Sigmoid colon (tissue), 7 donors: ENCODE measurements around the gene MCHR1. TPM values are rescaled to one million over a fixed set of nuclear protein-coding genes. Genes with fewer than 3 reads are reported as not detected.

Experiments
- DNase-seq: peaks from one replicate; pipeline ENCODE4 v3.0.0-alpha.2; 2019
- H3K27ac ChIP-seq, 4 donors: fragments of 200-600 bp; sonication (generic); one replicate each; pipeline ENCODE4 v1.5.1; 2016 to 2019; ENCODE audit warnings: mild to moderate bottlenecking in 1 of 4
- H3K27me3 ChIP-seq, 3 donors: fragments of 200-600 bp; sonication (generic); one replicate each; pipeline ENCODE4 v1.5.1; 2019; ENCODE audit warnings: mild to moderate bottlenecking in 1 of 3
- H3K36me3 ChIP-seq, 4 donors: fragments of 200-600 bp; sonication (generic); one replicate each; pipeline ENCODE4 v1.5.1; 2016 to 2019
- H3K4me1 ChIP-seq, 4 donors: fragments of 200-600 bp; sonication (generic); one replicate each; pipeline ENCODE4 v1.5.1; 2017 to 2019
- H3K4me3 ChIP-seq, 4 donors: fragments of 200-600 bp; sonication (generic); one replicate each; pipeline ENCODE4 v1.5.1; 2017 to 2019; ENCODE audit warnings: mild to moderate bottlenecking in 2 of 4, moderate library complexity in 1 of 4
- H3K9me3 ChIP-seq, 4 donors: fragments of 200-600 bp in 3 of 4; sonication (generic) in 3 of 4; one replicate each; pipeline versions ENCODE4 v1.5.1 to v1.6.1; 2013 to 2019
- EP300 ChIP-seq, 4 donors: sonication (generic); formaldehyde crosslinking; IDR thresholded peaks; one replicate each; pipeline ENCODE4 v1.6.1; 2017; ENCODE audit warnings: antibody characterized with exemption in 4 of 4
- POLR2A ChIP-seq, 2 donors: fragments of 450-650 bp; IDR thresholded peaks; one replicate each; pipeline ENCODE4 v1.6.1; 2016; ENCODE audit warnings: antibody characterized with exemption in 2 of 2, mild to moderate bottlenecking in 2 of 2, moderate library complexity in 2 of 2
- POLR2AphosphoS5 ChIP-seq, 4 donors: sonication (generic); formaldehyde crosslinking; IDR thresholded peaks; one replicate each; pipeline ENCODE4 v1.6.1; 2017; ENCODE audit warnings: antibody characterized with exemption in 4 of 4
- WGBS, 2 donors: extraction: QIAGEN DNeasy Blood & Tissue Kit; methylation state at CpG; one replicate each; pipeline ENCODE4 v1.1.7; 2013; 5-methylcytosine and 5-hydroxymethylcytosine counted together
- intact Hi-C: fragments of 100-400 bp; cut with DNase I; formaldehyde crosslinking; loops from one replicate; pipeline ENCODE4 v1.15.1; 2023
- polyA plus RNA-seq, 3 donors: library from polyadenylated mRNA; stranded (reverse); fragments of 200-250 nt; gene quantifications; one replicate each; pipeline ENCODE4 v1.2.3, GENCODE V29; 2013
- total RNA-seq, 4 donors: library from RNA; depleted of rRNA; stranded (reverse); fragments of >200 nt; gene quantifications; one replicate each; pipeline ENCODE4 v1.1.0, GENCODE V29; 2016
- TF ChIP-seq, protein P1 (sequence below), 4 experiments: fragments of 450-650 bp in 3 of 4; fragments of 200-600 bp in 1 of 4; IDR thresholded peaks; one replicate each; pipeline ENCODE4 v1.5.1; 2016 to 2019; ENCODE audit warnings: antibody characterized with exemption in 4 of 4, mild to moderate bottlenecking in 3 of 4, moderate library complexity in 2 of 4
- donor health status: healthy with polysubstance abuse.
- donor health status: Bipolar disorder and iron deficiency.
- donor health status: healthy.

MCHR1 gene
- total and polyA plus RNA-seq, 7 donors: 0.28 to 0.60 (median 0.44) TPM; not detected in 4

DNA sequence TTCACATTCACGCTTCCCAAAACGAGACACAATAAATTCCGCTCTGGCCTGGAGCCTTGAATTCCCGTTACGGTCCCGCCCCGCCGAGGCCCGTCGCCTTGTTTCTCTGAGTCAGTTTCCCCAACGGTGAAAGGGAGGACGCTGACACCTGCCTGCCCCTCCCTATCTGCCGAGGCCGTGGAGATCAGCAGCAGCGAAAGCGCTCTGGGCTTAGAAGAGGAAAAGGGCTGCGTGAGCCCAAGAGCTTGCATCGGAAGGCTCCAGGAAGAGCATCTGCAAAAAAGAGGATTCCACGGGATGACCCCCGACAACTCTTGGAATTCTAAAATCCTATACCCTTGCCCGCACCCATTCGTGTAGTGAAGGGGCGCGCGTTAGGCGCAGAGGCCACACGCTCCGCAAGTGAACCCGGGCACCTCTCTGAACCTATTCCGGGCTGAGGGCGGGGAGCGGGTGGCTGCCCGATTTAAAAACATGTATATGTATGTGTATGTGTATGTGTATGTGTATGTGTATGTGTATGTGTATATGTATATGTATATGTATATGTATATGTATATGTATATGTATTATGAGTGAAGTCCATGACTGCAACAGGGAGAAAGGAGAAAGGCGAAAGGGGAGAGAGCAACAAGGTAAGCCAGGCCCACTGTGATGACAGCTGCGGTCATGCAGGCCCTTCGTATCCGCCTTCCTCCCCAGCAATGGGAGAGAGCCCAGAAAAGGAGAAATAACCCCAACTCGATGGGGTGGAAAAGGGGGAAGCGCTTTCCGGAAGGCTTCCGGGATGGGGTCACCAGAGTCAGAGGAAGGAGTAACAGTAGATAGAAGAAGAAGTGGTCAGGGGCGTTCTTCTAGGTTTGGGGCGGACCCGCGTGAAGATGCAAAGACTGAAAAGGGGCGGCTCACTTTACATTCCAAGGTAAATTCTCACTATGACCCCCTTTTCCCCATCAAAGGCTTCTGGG is 41.8 kb upstream of the MCHR1 start:
- TF ChIP-seq, protein P1, sequence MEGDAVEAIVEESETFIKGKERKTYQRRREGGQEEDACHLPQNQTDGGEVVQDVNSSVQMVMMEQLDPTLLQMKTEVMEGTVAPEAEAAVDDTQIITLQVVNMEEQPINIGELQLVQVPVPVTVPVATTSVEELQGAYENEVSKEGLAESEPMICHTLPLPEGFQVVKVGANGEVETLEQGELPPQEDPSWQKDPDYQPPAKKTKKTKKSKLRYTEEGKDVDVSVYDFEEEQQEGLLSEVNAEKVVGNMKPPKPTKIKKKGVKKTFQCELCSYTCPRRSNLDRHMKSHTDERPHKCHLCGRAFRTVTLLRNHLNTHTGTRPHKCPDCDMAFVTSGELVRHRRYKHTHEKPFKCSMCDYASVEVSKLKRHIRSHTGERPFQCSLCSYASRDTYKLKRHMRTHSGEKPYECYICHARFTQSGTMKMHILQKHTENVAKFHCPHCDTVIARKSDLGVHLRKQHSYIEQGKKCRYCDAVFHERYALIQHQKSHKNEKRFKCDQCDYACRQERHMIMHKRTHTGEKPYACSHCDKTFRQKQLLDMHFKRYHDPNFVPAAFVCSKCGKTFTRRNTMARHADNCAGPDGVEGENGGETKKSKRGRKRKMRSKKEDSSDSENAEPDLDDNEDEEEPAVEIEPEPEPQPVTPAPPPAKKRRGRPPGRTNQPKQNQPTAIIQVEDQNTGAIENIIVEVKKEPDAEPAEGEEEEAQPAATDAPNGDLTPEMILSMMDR (IDR thresholded peaks at IDR 0.05): no peak
- peak in 1 of 4 donors; percentile 30 for TF ChIP-seq POLR2AphosphoS5 (IDR thresholded peaks at IDR 0.05)
- no peaks in the 10 kb centered on the region for H3K9me3 ChIP-seq
- intact Hi-C loops: loop anchor here (5.0 kb wide), 2 partner anchors 130 to 265 kb away; partner anchors contain the start of gene SGSM3
- H3K4me3 ChIP-seq: peak overlapping the region; percentile 86 to 95 (median 90)
- 17 to 21% methylated on average over 46 of the region's 46 CpGs for WGBS, 2 donors
- peaks cover 0 to 35% (median 27%) of the 10 kb centered on the region in 4 donors for H3K4me1 ChIP-seq
- H3K36me3 ChIP-seq: no peaks in the 10 kb centered on the region
- peak overlapping the region; percentile 85 to 95 (median 92) for H3K27ac ChIP-seq
- no peaks in the 10 kb centered on the region for H3K27me3 ChIP-seq
- DNase-seq: peak; percentile 77

DNA sequence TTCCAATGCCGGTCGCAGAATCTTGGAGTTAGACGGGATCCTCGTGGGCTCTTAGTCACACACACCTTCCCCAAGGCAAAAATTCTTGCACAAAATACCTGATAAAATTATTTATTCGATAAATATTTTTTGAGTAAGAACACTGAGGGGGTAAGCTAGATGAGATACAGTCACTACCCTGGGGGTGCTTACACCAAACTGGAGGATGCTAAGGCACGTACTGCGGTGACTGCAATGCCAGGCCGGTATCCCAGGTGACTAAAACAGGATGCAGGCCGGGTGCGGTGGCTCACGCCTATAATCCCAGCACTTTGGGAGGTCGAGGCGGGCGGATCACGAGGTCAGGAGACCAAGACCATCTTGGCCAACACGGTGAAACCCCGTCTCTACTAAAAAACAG is 41.0 kb upstream of the MCHR1 start:
- Histone ChIP-seq H3K27me3 (no peaks in the 10 kb centered on the region), H3K4me3 (no peak overlapping the region), H3K36me3 (no peaks in the 10 kb centered on the region), H3K9me3 (no peaks in the 10 kb centered on the region), H3K27ac (no peak overlapping the region), H3K4me1 (peaks cover 0 to 31% (median 26%) of the 10 kb centered on the region in 4 donors)
- peak; percentile 67 for DNase-seq
- intact Hi-C loops: loop anchor here (5.0 kb wide), 2 partner anchors 131 to 266 kb away; partner anchors contain the start of gene SGSM3
- TF ChIP-seq EP300 (IDR thresholded peaks at IDR 0.05): no peak
- 95 to 97% methylated on average over 17 of the region's 17 CpGs for WGBS, 2 donors

DNA sequence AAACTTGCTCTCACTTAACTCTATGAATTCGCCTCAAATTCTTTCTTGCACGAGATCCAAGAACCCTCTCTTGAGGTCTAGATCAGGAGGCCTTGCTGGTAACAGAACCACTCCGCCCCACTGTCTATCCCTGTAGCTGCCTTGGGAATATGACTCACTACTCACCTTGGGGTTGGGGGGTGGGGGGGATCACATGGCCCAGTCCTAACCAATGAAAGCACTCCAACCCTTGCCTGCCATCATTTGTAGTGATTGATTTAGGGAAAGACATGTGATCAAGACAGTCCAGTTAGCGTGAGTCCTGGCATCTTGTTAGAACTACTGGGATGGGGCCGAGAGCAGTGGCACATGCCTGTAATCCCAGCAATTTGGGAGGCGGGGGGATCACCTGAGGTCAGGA is 38.0 kb upstream of the MCHR1 start:
- 94 to 96% methylated on average over 6 of the region's 6 CpGs for WGBS, 2 donors
- peak; percentile 36 for DNase-seq
- no peak overlapping the region for H3K27ac ChIP-seq
- intact Hi-C loops: no loop called here
- TF ChIP-seq POLR2AphosphoS5 (IDR thresholded peaks at IDR 0.05): no peak
- TF ChIP-seq EP300 (IDR thresholded peaks at IDR 0.05): no peak
- no peak for TF ChIP-seq POLR2A (IDR thresholded peaks at IDR 0.05)
- TF ChIP-seq, protein P1 (IDR thresholded peaks at IDR 0.05): no peak
- no peak overlapping the region for H3K4me3 ChIP-seq
- peaks cover 0 to 15% (median 10%) of the 10 kb centered on the region in 4 donors for H3K4me1 ChIP-seq
- no peaks in the 10 kb centered on the region for H3K36me3 ChIP-seq
- no peaks in the 10 kb centered on the region for H3K9me3 ChIP-seq
- H3K27me3 ChIP-seq: no peaks in the 10 kb centered on the region

DNA sequence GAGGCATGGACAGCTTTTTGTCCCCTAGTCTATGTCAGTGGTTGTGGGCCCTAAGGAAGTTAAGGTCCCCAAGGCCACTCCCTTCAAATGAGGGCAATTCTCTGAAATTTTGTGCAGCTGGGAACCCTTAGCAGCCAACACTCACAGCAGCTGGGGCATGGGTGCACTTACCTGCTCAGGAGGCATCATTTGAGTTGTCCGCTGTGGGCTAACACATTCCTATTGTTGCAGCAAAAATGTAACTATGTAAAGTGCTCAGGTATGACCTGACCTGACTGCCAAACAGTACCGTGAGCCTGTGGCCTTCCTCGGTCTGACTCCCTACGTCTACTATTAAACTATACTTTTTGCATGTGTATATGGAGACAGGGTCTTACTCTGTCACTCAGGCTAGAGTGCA is 37.0 kb upstream of the MCHR1 start:
- TF ChIP-seq EP300 (IDR thresholded peaks at IDR 0.05): no peak
- TF ChIP-seq, protein P1 (IDR thresholded peaks at IDR 0.05): no peak
- TF ChIP-seq POLR2A (IDR thresholded peaks at IDR 0.05): no peak
- TF ChIP-seq POLR2AphosphoS5 (IDR thresholded peaks at IDR 0.05): no peak
- intact Hi-C loops: no loop called here

DNA sequence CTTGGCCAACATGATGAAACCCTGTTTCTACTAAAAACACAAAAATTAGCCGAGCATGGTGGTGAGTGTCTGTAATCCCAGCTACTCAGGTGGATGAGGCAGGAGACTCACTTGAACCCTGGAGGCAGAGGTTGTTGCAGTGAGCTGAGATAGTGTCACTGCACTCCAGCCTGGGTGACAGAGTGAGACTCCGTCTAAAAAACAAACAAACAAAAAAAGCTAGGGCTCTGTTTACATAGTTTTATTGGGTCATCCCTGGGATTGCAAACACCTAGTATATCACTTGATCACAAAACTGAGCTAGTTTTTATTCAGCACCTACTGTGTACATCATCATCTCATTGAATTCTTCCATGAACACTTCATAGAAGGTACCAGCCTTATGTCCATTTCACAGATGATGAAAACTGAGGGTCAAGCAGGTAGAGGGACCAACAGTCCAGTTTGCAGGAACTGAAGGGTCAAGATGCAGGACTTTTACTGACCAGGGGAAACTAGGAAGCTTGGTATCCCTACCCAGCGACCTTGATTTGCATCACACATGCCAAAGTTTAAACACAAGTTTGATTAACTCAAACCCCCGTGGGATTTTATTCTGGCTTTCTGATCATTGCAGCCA is 33.6 kb upstream of the MCHR1 start:
- no peak for TF ChIP-seq POLR2AphosphoS5 (IDR thresholded peaks at IDR 0.05)
- Histone ChIP-seq H3K4me1 (peaks cover 0 to 9% (median 6%) of the 10 kb centered on the region in 4 donors), H3K9me3 (no peaks in the 10 kb centered on the region), H3K27me3 (no peaks in the 10 kb centered on the region), H3K36me3 (no peaks in the 10 kb centered on the region), H3K4me3 (no peak overlapping the region), H3K27ac (peak overlapping the region; percentile 49 to 67 (median 63))
- WGBS, 2 donors: 38 to 59% methylated on average over 4 of the region's 4 CpGs
- intact Hi-C loops: loop anchor here (1.0 to 5.0 kb wide), 2 partner anchors 123 to 209 kb away; no protein-coding TSS in a partner anchor
- DNase-seq: no peak

More for the DNA sequence above, 37.0 kb upstream of the MCHR1 start:
- H3K4me3 ChIP-seq: no peak overlapping the region
- H3K27ac ChIP-seq: no peak overlapping the region
- 97 to 98% methylated on average over 4 of the region's 4 CpGs for WGBS, 2 donors
- H3K9me3 ChIP-seq: no peaks in the 10 kb centered on the region
- no peaks in the 10 kb centered on the region for H3K36me3 ChIP-seq
- H3K4me1 ChIP-seq: peaks cover 0 to 17% (median 14%) of the 10 kb centered on the region in 4 donors
- DNase-seq: peak; percentile 19
- H3K27me3 ChIP-seq: no peaks in the 10 kb centered on the region
